Mucosa of descending colon (tissue), 3 donors: Measurements from ENCODE around the gene SH3PXD2A. TPM values are rescaled to one million over a fixed set of nuclear protein-coding genes. Genes with fewer than 3 reads are reported as not detected.

ENCODE experiments used
- ATAC-seq: fragments of 200-7000 bp; cut with Tn5 transposase; one replicate; pipeline ENCODE4 v1.9.1; 2020; ENCODE audit warnings: mild to moderate bottlenecking, moderate library complexity
- DNase-seq, 3 donors: peaks; one replicate each; pipeline ENCODE4 v3.0.0-alpha.2; 2020
- H3K36me3 ChIP-seq: fragments of 200-600 bp; one replicate; pipeline ENCODE4 v1.8.0; 2021; ENCODE audit warnings: low read depth, mild to moderate bottlenecking
- H3K4me1 ChIP-seq: fragments of 200-600 bp; one replicate; pipeline ENCODE4 v1.8.0; 2021; ENCODE audit warnings: low read depth, mild to moderate bottlenecking
- H3K4me3 ChIP-seq: fragments of 200-600 bp; one replicate; pipeline ENCODE4 v1.8.0; 2021; ENCODE audit warnings: mild to moderate bottlenecking
- H3K9me3 ChIP-seq: fragments of 200-600 bp; one replicate; pipeline ENCODE4 v1.8.0; 2021; ENCODE audit warnings: mild to moderate bottlenecking
- intact Hi-C, 2 donors: fragments of 100-400 bp; cut with DNase I in 1 of 2; cut with micrococcal nuclease in 1 of 2; formaldehyde crosslinking; loops; one replicate each; pipeline versions ENCODE4 v1.11.0 to v1.11.1; 2022; cut with DNase I, micrococcal nuclease
- total RNA-seq, 3 donors: library from RNA; stranded (reverse); fragmentation: NEBNext Ultra II Directional in 2 of 3; extraction: Animal tissue kit (Norgen Biotek cat#: 25700) in 2 of 3; gene quantifications; one replicate each; pipeline versions ENCODE4 v1.2.1 to v1.2.4, GENCODE V29; 2021 to 2023
- TF ChIP-seq, protein P1 (sequence below): fragments of 200-600 bp; IDR thresholded peaks from one replicate; pipeline ENCODE4 v1.8.0; 2022; ENCODE audit warnings: antibody characterized with exemption, mild to moderate bottlenecking
- donor health status: DM: no; HTN: no; CAD: no; lungs with moderate emphysema.
- donor health status: DM: no; HTN: no; CAD: no.
- donor health status: DM: no; HTN: yes; CAD: no.

Gene SH3PXD2A
- total RNA-seq, 3 donors from 2014 or later: 46.1 to 91.4 (median 60.6) TPM

GRCh38 chr10:103592186-103593021 lies 263.0 kb downstream of the SH3PXD2A start:
- Histone ChIP-seq H3K4me3 (no peak overlapping the region), H3K4me1 (peaks cover 3% of the 10 kb centered on the region), H3K36me3 (no peaks in the 10 kb centered on the region), H3K9me3 (no peaks in the 10 kb centered on the region)
- DNase-seq (peak in 1 of 3 donors; percentile 38), ATAC-seq (peak; percentile 62)
- intact Hi-C loops: no loop called here
- TF ChIP-seq, protein P1, sequence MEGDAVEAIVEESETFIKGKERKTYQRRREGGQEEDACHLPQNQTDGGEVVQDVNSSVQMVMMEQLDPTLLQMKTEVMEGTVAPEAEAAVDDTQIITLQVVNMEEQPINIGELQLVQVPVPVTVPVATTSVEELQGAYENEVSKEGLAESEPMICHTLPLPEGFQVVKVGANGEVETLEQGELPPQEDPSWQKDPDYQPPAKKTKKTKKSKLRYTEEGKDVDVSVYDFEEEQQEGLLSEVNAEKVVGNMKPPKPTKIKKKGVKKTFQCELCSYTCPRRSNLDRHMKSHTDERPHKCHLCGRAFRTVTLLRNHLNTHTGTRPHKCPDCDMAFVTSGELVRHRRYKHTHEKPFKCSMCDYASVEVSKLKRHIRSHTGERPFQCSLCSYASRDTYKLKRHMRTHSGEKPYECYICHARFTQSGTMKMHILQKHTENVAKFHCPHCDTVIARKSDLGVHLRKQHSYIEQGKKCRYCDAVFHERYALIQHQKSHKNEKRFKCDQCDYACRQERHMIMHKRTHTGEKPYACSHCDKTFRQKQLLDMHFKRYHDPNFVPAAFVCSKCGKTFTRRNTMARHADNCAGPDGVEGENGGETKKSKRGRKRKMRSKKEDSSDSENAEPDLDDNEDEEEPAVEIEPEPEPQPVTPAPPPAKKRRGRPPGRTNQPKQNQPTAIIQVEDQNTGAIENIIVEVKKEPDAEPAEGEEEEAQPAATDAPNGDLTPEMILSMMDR: peak; percentile 25

- intact Hi-C loops: no loop called here
- Histone ChIP-seq H3K9me3 (no peaks in the 10 kb centered on the region), H3K4me1 (peaks cover 3% of the 10 kb centered on the region), H3K4me3 (no peak overlapping the region), H3K36me3 (no peaks in the 10 kb centered on the region)
- ATAC-seq (peak; percentile 12), DNase-seq (no peak)
- TF ChIP-seq, protein P1: no peak
Measured at GRCh38 chr10:103590744-103591291, 264.6 kb downstream of the SH3PXD2A start.

DNA sequence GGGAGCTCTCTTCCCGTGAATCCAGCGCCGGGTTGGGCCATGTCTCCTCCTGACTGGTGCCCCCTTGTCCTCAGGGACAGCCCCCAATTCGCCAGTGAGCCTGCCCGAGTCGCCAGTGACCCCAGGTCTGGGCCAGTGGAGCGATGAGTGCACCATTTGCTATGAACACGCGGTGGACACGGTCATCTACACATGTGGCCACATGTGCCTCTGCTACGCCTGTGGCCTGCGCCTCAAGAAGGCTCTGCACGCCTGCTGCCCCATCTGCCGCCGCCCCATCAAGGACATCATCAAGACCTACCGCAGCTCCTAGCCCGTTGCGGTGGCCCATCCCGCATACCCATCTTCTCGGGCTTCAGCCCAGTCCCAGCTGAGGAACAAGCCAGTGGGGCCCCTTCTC lies 265.3 kb downstream of the SH3PXD2A start:
- TF ChIP-seq, protein P1: no peak
- ATAC-seq: no peak
- no peak for DNase-seq
- H3K4me1 ChIP-seq: peaks cover 3% of the 10 kb centered on the region
- no peaks in the 10 kb centered on the region for H3K36me3 ChIP-seq
- H3K9me3 ChIP-seq: no peaks in the 10 kb centered on the region
- intact Hi-C loops: no loop called here
- H3K4me3 ChIP-seq: no peak overlapping the region

DNA sequence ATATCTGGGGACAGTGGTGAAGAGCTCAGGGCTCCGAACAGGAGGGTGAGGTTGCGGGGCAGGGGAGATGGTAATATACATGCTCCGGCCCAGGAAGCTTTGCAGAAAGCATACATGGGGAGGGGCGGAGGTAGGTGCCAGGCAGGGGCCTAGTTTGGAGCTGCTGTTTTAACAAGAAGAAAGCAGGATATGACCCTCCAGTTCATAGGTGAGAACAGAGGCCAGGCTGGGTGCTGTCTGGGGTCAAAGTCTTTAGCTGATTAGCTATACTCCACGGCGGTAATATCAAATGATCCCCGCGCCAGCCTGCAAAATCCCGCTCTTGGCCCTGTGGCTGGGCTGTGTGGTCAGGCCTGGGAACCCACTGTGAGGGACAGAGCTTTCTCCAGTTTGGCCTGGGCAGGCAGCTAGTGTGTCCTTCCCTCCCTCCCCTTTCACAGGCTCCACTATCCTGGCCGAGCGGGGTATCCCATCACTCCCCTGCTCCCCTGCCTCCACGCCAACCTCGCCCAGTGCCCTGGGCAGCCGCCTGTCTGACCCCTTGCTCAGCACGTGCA lies 266.2 kb downstream of the SH3PXD2A start:
- Histone ChIP-seq H3K4me3 (no peak overlapping the region), H3K36me3 (no peaks in the 10 kb centered on the region), H3K9me3 (no peaks in the 10 kb centered on the region), H3K4me1 (peaks cover 3% of the 10 kb centered on the region)
- TF ChIP-seq, protein P1: no peak
- DNase-seq: no peak
- intact Hi-C loops: no loop called here
- peak; percentile 2 for ATAC-seq

DNA sequence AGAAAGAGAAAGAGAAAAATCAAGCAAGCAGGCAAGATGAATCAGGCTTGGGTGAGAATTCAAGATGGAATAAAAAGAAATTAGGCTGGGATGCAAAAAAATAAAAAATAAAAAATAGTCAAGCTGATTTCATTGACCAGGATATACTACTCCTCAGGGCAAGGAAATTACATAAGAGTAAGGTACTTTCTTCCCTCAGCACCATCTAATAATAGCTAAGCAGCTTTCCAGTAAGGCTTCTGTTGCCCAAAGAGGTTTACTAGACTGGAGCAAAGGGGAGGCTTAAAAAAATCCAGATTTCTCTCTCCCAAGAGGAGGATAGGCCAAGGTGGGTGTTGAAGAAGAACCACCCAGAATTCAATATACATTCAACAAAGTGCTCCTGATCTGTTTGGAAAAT lies 268.3 kb downstream of the SH3PXD2A start:
- Histone ChIP-seq H3K9me3 (no peaks in the 10 kb centered on the region), H3K4me3 (no peak overlapping the region), H3K36me3 (no peaks in the 10 kb centered on the region), H3K4me1 (peaks cover 3% of the 10 kb centered on the region)
- no peak for DNase-seq
- ATAC-seq: no peak
- TF ChIP-seq, protein P1: no peak
- intact Hi-C loops: no loop called here
